Activated naive CD4-positive, alpha-beta T cell treated with anti-CD3 and anti-CD28 coated beads, Interleukin-2, amount 50 U/mL, for 72 hours (primary cell): ENCODE results near the gene C19orf44. TPM values are rescaled to one million over a fixed set of nuclear protein-coding genes. Genes with fewer than 3 reads are reported as not detected.
A peak's percentile ranks its signal among the peaks of the same experiment; 100 is the strongest.
"Not testable (repeated sequence)": the region's sequence is repeated elsewhere in the genome, so short reads cannot be mapped to it uniquely, and the experiment has no call there.

Experiments
- ATAC-seq, 2 donors: fragments of 150-1000 bp; cut with Tn5 transposase; 2 replicates each; pipeline ENCODE4 v1.10.0; 2021; ENCODE audit warnings: mild to moderate bottlenecking in 2 of 2, moderate library complexity in 2 of 2
- DNase-seq, 2 donors: peaks; one replicate each; pipeline ENCODE4 v3.0.0; 2021 to 2022; ENCODE audit warnings: low spot score in 2 of 2
- H3K27ac Mint-ChIP-seq, 2 donors: one replicate each; pipeline ENCODE4 v1.8.0; 2022; ENCODE audit warnings: mild to moderate bottlenecking in 2 of 2, mixed read lengths in 2 of 2
- H3K36me3 Mint-ChIP-seq, 2 donors: one replicate each; pipeline ENCODE4 v1.8.0; 2022; ENCODE audit warnings: mixed read lengths in 2 of 2
- H3K9me3 Mint-ChIP-seq, 2 donors: one replicate each; pipeline ENCODE4 v1.8.0; 2022; ENCODE audit warnings: mixed read lengths in 2 of 2
- total RNA-seq, 2 donors: library from RNA; stranded (reverse); gene quantifications; one replicate each; pipeline ENCODE4 v1.2.3, GENCODE V29; 2022

C19orf44 gene
- total RNA-seq: 1 to 10 TPM; 3.1 to 4.3 TPM

DNA sequence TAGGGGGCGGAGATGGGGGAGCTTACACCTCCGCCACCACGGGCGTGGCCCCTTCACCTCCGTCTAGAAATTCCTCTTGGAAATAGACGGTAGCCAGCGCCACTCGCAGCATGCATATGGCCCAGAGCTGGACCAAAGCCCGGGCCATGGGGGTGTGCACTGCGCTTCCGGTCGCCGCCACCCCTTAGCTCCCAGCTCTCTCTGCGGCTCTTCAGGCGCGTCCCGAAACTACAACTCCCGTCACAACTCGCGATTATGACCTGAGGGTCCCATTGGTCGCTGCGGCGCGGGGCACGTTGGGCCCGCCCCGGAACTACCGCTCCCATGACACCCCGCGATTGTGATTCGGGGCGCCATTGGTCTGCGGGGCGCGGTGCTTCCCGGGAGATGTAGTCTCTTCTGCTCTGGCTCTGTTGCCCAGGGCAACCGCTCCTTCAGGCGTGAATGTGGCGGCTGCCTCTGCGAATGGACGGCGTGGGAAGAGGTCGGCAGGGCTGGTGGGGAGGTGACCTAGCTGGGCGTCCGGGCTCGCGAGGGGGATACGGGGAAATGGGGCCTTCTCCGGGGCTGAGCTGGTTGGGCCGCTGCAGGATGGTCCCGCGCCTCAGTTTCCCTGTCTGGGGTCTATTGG, at the start of gene C19orf44, which contains the start of gene CALR3:
Gene C19orf44 (plus strand): TSS at position 413 of the 631 bp plus-strand sequence. CDS start 4,399 bp downstream, outside the sequence.
Gene CALR3 (minus strand): TSS at position 186 of the 631 bp plus-strand sequence. CDS start 38 bp downstream, at position 148.
- Mint-ChIP-seq H3K27ac (peak within 1 kb of the TSS; percentile 82 to 85), H3K36me3 (peaks cover 9% of the 10 kb centered on the region in 2 donors), H3K9me3 (no peaks in the 10 kb centered on the region)
- ATAC-seq (peak; percentile 98 to 99), DNase-seq (peak; percentile 96 to 99)

DNA sequence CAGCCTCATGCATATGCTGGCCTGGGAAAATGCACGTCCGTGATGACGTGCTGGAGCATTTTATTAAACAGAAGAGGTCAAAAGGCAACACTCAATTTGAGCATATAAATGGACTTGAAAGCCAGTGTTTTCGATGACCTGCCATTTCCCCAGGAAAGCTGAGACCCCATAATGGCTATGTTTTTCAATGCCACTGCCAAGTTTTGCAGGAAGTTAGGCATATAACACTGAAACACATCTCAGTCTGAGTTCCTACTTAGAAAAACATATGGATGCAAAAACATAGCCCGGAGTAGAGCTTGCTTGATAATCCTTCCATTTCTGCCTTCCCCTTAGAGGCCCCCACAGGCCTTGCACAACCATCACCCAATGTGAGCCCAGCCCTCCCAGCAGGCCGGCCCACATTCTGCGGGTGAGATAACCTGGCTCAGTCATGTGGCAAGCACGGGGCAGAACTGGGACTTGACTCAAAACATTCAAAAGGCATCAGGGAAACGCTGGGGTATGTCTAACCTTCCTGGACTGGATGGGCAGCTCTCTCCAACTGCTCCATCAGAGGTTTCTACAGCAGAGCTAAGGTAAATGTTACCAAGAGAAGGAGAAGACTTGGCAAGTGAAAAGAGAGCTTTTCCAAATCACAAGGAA, 49.3 kb upstream of the C19orf44 start:
- H3K9me3 Mint-ChIP-seq: peaks cover 0 to 3% of the 10 kb centered on the region in 2 donors
- peaks cover 4 to 12% of the 10 kb centered on the region in 2 donors for H3K36me3 Mint-ChIP-seq
- DNase-seq (peak; percentile 18 to 64), ATAC-seq (peak; percentile 30 to 74)
- H3K27ac Mint-ChIP-seq: peak overlapping the region; percentile 57 to 93

DNA sequence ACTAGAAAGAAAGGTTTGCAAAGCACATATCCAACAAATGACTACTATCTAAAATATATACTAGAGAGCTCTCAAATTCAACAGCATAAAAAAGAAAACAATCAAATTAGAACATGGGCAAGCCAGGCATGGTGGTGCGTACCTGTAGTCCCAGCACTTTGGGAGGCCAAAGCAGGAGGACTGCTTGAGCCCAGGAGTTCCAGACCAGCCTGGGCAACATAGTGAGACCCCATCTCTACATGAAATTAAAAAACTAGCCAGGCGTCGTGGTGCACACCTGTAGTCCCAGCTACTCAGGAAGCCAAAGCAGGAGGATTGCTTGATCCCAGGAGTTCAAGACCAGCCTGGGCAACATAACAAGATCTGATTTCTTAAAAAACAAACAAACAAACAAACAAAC, 47.3 kb upstream of the C19orf44 start:
- peak overlapping the region; percentile 4 to 93 for H3K27ac Mint-ChIP-seq
- H3K9me3 Mint-ChIP-seq, ATAC-seq, DNase-seq: not testable (repeated sequence)
- H3K36me3 Mint-ChIP-seq: peaks cover 4 to 12% of the 10 kb centered on the region in 2 donors

DNA sequence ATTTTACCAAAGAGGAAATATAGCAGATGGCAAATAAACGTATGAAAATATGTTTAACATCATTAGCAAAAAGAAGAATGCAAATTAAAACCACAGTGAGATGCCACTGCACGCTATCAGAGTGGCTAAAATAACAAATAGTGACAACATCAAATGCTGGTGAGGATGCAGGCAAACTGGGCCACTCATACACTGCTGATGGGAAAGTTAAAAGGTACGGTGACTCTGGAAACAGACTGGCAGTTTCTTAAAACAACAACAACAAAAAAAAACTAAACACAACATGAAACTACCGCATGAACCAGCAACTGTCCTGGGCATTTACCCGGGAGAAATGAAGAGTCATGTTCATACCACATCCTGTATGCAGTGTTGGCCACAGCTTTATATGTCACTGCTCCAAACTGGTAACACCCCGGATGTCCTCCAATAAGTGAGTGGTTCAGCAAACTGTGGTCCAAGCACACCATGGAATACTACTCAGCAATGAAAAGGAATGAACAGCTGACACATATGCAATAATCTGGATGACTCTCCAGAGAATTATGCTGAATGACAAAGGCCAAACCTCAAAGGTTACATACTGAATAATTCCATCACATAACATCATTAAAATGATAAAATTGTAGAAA, 46.7 kb upstream of the C19orf44 start:
- ATAC-seq: peak; percentile 80 to 83
- H3K9me3 Mint-ChIP-seq: peaks cover 0 to 3% of the 10 kb centered on the region in 2 donors
- DNase-seq: peak in 1 of 2 donors; percentile 76
- peaks cover 4 to 12% of the 10 kb centered on the region in 2 donors for H3K36me3 Mint-ChIP-seq
- peak overlapping the region; percentile 18 to 93 for H3K27ac Mint-ChIP-seq

DNA sequence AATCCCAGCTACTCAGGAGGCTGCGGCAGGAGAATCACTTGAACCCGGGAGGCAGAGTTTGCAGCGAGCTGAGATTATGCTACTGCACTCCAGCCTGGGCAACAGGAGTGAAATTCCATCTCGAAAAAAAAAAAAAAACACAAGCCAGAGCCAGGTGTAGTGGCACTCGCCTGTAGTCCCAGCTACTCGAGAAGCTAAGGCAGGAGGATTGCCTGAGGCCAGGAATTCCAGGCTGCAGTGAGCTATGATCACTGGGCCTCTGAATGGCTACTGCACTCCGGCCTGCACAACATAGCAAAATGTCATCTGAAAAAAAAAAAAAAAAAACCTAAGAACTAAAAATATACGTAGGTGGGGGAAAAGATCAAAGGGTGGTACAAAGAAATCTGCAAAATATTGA, 43.9 kb upstream of the C19orf44 start:
- peaks cover 4 to 12% of the 10 kb centered on the region in 2 donors for H3K36me3 Mint-ChIP-seq
- H3K27ac Mint-ChIP-seq: no peak overlapping the region
- no peak for DNase-seq
- H3K9me3 Mint-ChIP-seq: peaks cover 0 to 3% of the 10 kb centered on the region in 2 donors
- no peak for ATAC-seq

DNA sequence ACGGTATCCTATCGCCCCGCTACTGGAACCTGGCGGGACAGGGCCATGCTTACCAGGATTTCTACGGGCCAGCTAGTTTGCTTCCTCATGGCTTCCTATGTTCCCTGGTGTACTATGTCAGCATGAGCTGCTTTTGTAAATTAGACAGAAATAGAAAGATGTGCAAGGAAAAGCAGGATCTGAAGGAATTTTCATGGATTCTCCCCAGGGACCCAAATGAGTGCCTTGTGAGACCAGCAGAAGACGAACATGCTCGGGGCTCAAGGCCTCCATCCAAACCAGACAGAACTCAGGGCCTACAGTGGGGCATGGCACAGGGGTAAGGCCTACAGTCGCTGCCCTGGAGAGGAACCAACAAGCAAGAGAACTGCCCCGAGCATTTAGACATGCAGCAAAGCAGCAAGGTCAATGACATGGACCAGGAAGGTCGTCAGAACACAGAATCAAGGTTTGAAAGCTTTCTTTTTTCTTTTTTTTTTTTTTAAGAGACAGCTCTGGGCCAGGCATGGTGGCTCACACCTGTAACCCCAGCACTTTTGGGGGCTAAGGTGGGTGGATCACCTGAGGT, 41.8 kb upstream of the C19orf44 start:
- H3K9me3 Mint-ChIP-seq: peaks cover 0 to 3% of the 10 kb centered on the region in 2 donors
- peak overlapping the region in 1 of 2 donors; percentile 39 for H3K27ac Mint-ChIP-seq
- ATAC-seq: no peak
- no peak for DNase-seq
- peaks cover 0 to 6% of the 10 kb centered on the region in 2 donors for H3K36me3 Mint-ChIP-seq

DNA sequence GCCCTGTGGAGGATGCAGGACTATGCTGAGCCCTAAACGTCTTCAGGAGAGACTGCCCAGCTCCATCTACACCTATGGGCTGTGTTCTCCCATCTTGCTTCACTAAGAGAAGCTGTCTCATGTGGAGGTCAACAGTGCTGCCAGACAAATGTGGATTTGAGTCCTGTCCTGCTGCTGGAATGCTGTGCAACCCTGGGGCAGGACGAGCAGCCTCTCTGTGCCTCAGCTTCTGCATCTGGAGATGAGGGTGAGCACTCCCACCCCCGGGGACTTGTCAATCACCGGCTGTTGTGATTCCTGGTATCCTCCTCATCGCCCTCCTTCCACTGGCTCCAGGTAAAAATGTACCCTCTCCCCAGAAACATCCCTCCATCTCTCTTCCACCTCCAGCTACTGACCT, 40.7 kb upstream of the C19orf44 start:
- Mint-ChIP-seq H3K27ac (no peak overlapping the region), H3K36me3 (no peaks in the 10 kb centered on the region)
- DNase-seq: no peak

DNA sequence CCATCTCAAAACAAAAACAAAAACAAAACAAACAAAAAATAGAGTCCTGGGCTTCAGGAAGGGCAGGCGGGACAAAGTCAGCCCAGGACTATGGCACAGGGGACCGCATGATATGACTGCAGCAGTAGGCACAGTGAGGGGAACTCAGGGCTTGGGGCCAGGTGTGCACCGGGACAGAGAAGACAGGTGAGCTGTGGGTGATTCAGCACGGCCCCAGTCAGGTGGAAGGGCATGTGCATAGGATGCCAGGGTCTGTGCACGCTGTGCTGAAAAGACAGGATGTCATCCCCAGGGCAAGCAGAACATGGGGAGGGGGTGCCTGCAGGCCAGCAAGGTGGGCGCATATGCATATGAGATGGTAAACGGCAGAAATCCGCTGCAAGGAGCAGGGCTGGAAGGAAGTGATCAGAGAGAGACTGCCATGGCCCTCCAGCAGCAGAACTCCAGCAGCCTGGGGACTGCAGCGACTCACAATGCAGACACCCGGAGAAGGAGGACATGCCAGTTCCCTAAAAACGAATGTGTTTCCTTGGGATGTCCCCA, 39.5 kb upstream of the C19orf44 start:
- ATAC-seq (peak; percentile 22 to 26), DNase-seq (no peak)
- H3K27ac Mint-ChIP-seq: peak overlapping the region in 1 of 2 donors; percentile 34
- no peaks in the 10 kb centered on the region for H3K36me3 Mint-ChIP-seq
- H3K9me3 Mint-ChIP-seq: no peaks in the 10 kb centered on the region

More for the DNA sequence above, 40.7 kb upstream of the C19orf44 start:
- H3K9me3 Mint-ChIP-seq: no peaks in the 10 kb centered on the region
- ATAC-seq: no peak

DNA sequence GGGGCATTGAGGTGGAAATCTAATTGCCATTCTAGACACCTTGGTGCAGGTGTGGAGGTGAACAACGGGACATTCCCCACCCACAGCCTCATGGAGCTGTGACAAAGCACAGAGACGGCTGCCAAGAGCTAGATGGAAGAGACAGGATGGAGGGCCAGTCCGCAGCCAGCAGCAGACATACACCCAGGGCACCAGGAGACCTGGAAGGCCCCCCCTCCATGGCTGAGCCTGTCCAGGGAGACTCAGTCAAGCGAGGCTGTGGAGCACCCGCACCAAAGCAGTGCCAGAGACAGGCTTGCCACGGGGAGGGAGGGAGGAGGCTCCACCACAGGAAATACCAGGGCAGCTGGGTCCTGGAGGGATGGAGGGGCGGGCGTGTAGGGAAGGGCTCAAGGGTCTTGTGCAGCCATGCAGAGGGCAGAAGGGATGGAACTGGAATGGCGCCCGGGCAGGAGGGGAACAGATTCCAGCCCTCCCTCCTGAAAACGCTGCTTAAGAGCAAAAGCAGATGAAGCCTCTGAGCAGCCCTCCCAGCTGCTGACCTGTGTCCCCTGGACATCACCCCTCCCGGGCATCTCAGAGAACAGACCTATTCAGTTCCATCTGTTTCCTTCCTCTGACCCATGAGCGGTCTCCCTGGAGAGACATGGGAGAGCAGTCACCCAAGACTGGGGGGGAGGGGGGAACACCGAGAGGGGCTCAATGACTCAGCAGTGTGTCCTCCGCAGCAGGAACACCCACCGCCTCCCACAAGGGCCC, 38.8 kb upstream of the C19orf44 start:
- H3K36me3 Mint-ChIP-seq: no peaks in the 10 kb centered on the region
- no peaks in the 10 kb centered on the region for H3K9me3 Mint-ChIP-seq
- H3K27ac Mint-ChIP-seq: peak overlapping the region in 1 of 2 donors; percentile 34
- DNase-seq (no peak), ATAC-seq (peak; percentile 44 to 52)

DNA sequence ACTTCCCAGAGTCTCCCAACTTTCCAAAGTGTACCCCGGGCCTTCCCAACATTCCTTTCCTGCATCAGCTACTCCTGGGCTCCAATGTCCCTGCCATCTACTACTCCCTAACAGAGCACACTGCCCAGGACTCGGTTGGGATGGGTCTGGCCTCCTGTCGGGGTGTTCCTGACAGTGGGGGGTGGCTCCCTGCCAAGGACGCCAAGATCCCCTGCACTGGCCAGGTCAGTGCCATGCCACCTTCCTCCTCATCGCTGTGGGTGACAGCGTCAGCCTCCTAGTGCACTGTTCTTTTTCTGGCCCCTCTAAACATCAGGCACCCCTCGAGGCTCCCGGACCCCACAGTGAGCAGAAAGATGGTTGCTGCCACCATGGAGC, 38.3 kb upstream of the C19orf44 start:
- Mint-ChIP-seq H3K9me3 (no peaks in the 10 kb centered on the region), H3K27ac (peak overlapping the region; percentile 0 to 6), H3K36me3 (no peaks in the 10 kb centered on the region)
- ATAC-seq (no peak), DNase-seq (no peak)

DNA sequence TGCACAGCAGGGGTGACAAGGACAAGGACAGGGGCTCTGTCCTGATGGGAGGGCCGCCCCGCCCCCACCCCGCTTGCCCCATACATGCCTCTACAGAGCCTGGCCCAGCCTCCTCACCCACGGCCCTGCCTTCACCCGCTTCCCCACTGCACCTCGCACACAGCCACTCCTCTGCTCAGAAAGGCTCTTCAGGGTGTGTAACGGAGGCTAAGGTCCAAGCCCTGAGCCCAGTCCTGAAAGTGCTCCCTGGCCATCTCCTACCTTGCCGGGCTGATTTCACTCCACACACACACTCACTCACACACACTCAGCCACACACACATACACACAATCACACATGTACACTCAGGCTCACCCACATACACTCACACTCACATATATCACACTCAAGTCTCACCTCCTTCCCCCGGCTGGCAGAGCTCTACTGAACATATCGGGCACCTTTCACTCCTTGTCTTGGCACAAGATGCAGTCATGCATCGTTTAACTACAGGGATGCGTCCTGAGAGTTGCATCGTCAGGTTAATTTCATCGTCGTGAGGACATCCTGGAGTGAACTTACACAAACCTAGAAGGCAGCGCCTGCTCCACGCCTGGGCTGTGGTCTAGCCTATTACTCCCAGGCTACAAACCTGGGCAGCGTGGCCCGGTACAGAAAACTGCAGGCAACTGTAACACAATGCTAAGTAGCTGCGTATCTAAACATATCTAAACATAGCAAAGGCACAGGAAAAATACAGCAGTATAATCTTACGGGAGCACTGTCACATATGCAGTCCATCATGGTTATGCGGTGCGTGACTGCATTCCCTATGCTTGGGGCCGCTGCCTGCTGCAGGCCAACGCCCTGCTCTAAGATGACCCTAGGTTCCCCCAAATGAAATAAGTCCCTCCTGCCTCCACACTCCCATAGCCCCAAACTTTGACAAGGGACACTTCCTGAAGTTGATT, 37.5 kb upstream of the C19orf44 start:
- Mint-ChIP-seq H3K27ac (peak overlapping the region in 1 of 2 donors; percentile 0), H3K9me3 (no peaks in the 10 kb centered on the region), H3K36me3 (no peaks in the 10 kb centered on the region)
- DNase-seq: no peak
- no peak for ATAC-seq

DNA sequence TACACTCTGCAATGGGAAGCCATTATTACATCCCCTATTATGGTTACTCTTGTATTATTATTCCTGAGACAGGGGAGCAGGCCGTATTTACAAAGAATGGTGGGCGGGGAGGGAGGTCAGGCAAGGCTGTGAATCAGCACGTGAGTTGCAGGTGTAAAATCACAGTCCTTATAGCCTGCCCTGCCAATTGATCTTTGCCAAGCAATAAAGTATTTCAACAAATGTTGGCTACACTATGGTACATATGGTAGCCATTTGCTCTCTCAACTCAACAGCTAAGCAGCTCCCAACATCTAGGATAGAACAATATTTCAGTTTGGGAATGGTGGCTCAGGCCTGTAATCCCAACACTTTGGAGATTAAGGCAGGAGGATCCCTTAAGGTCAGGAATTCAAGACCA, 36.5 kb upstream of the C19orf44 start:
- DNase-seq: no peak
- no peaks in the 10 kb centered on the region for H3K36me3 Mint-ChIP-seq
- no peak for ATAC-seq
- no peaks in the 10 kb centered on the region for H3K9me3 Mint-ChIP-seq
- no peak overlapping the region for H3K27ac Mint-ChIP-seq

DNA sequence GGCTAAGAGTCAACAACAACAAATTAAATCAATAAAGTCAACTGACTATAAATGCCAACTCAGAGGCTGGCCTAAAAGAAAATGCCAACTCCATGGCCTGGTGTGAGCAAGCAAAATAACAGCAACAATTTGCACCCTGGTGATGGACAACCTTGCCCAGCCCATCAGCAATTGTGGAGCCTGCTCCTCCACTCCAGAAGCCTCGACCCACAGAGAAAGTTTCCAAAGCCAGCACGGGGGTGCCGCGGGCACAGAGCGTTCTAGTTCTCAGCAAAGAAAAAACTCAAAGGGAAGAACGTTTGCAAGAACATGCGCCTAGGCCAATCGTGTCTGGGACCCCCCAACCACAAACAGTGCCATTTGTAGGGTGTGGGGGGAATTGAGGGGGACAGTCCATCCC, 35.7 kb upstream of the C19orf44 start:
- Mint-ChIP-seq H3K27ac (no peak overlapping the region), H3K36me3 (no peaks in the 10 kb centered on the region), H3K9me3 (no peaks in the 10 kb centered on the region)
- DNase-seq (no peak), ATAC-seq (no peak)

DNA sequence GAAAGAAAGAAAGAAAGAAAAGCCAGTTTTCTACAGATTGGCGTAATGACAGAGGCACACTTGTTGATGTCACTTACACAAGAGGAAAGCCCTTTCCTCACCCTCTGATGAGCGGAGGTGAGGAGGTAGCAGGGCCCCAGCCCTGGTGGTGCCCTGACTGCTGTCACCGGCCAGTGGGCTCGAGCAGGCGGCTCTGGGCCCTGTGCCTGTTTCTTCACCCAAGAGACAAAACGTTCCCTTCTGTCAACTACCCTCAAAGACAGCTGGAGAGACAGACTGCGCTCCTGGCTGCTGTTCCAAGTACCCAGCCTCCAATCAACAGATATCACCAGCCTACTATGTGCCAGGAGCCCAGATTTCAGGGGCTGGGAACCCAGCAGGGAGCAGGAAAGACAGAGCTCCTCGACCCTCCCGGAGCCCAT, 34.6 kb upstream of the C19orf44 start:
- ATAC-seq: no peak
- H3K36me3 Mint-ChIP-seq: no peaks in the 10 kb centered on the region
- no peaks in the 10 kb centered on the region for H3K9me3 Mint-ChIP-seq
- no peak for DNase-seq
- no peak overlapping the region for H3K27ac Mint-ChIP-seq

DNA sequence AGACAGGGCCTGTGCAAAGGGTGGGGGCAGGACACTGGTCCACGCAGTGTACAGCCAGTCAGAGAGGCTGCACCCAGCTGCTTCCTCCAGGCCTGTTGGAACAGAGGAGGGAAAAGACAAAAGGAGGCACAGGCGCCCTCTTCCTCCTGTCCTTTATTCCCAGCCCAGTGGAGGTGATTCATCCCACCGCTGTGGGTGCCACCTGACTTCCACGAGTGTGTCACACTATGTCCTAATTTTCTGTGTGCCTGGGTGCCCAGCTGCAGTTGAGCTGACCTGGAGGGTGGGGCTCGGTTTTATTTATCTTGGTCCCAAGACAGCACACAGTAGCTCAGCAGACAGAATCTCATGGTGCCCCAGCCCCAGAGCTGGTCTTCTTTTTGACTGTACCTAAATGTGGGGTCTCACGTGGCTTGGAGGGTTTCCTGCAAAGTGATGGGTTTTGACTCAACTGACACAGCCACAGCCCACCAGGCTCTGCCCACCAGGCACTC, 33.4 kb upstream of the C19orf44 start:
- DNase-seq (no peak), ATAC-seq (peak in 1 of 2 donors; percentile 60)
- Mint-ChIP-seq H3K27ac (peak overlapping the region in 1 of 2 donors; percentile 70), H3K36me3 (no peaks in the 10 kb centered on the region), H3K9me3 (no peaks in the 10 kb centered on the region)
